HG03571 (cell line): ENCODE measurements around the gene FAM186B.

ENCODE experiments used
- ATAC-seq: cut with Tn5 transposase; IDR thresholded peaks from one replicate; pipeline ENCODE4 v1.9.1; 2021; ENCODE audit not compliant: unreplicated experiment

FAM186B gene

GRCh38 chr12:49568442-49569162 lies 36.8 kb downstream of the FAM186B start:
- peak; percentile 8 for ATAC-seq

- ATAC-seq = peak; percentile 70
Measured at GRCh38 chr12:49567611-49568441, 37.6 kb downstream of the FAM186B start, which contains the start of gene MCRS1. MCRS1 (minus strand) TSS chr12:49568142; CDS start chr12:49566731, 1,411 bp downstream.

- ATAC-seq = no peak
Measured at GRCh38 chr12:49567302-49567610, 38.2 kb downstream of the FAM186B start.

DNA sequence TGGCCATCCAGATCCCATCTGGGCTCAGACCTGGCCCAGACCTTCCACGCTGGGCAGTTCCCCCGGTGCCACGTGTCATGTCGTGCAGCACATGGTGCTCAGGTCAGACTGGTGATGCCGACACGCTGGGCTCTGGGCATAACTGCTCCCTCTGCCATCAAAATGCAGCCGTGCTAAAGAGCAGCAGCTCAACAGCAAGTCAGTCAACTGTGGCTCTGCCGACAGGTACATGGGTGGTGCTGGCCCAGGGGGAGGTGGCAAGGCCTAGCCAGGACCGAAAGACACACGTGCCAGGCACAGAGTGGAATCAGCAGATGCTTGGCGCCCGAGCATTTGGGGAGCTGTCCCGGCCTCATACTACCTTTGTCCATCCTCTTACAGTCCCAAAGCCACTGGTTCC lies 39.1 kb downstream of the FAM186B start:
- no peak for ATAC-seq

- no peak for ATAC-seq
Measured at GRCh38 chr12:49565406-49566265, 39.8 kb downstream of the FAM186B start.

DNA sequence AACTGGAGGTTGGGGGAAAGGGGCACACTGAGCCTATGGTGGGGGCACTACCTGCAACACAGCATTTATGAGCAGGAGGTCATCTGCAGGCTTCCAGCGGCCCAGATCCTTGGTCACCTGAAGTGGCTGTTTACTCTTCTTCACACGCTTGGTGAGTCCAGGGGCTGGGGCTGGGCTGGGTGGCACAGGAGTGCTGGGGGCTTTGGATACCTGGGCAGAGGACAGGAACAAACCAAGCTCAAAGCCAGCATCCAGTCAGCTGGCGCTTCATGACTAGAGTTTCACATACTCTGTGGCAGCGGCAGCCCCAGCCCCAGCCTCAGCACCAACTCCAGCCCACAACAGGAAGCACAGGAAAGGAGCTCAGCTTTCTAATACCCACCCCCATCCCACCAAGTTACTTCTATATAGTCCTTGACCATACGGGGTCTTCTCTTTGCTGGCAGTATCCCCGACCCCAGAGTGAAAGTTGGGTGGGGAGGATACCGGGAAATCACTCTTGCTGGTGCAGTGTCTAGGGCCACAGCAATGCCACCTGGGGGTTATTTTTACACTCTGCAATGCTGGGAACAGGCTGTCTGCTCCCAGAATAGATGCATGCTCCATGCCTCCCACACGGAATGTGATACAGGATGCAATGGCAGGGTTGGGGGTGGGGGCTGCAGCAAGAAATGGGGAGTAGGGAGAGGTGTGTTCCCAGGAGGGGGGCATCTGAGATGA lies 40.6 kb downstream of the FAM186B start:
- no peak for ATAC-seq

DNA sequence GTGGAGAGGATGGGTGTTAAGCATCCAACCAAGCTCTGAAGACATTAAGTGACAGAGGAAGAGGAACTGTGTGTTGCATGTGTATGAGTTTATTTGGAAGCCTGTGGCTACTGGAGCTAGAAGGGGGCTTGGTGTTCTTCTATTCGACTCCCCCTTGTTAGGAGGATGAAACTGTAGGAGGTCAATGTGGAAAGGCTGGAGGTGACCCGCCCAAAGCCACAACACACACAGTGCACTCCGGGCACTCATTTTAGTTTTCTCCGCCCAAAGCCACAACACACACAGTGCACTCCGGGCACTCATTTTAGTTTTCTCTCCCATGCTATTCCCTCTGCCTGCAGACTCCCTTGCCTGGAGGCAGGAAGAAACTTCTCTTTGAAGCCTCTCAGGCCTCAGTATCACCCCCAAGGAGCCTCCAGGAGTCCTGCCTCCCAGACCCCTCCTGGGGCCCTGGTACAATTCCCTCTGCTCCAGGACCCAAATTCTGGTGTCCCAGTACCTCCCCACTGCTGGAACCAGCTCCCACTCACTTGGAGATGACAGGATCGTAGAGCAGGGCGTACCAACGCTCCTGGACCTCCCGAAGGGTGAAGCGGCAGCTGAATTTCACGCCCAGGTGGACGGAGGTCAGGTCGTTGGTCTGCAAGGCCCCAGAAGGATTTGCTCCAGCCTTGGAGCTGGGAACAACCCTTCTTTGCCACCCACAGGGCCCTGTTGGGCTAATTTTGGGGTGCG lies 41.3 kb downstream of the FAM186B start:
- no peak for ATAC-seq

DNA sequence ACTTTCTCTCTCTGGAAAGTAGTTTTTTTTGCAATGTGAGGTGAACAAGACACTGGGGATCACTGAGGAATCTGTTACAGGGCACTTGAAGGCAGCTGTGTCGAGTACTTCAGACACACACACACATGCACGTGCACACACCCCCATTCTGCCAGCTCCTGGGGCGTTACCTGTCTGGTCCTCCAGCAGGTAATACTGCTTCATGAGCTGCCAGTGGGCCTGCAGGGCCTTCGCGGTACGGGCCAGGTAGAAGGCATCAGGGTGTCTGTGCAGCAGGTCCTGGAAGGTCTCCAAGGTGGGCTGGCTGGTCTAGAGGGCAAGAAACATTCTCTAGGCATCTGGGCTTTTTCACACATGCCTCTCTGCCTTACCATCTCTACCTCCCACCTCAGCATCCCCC lies 42.6 kb downstream of the FAM186B start:
- ATAC-seq = no peak

DNA sequence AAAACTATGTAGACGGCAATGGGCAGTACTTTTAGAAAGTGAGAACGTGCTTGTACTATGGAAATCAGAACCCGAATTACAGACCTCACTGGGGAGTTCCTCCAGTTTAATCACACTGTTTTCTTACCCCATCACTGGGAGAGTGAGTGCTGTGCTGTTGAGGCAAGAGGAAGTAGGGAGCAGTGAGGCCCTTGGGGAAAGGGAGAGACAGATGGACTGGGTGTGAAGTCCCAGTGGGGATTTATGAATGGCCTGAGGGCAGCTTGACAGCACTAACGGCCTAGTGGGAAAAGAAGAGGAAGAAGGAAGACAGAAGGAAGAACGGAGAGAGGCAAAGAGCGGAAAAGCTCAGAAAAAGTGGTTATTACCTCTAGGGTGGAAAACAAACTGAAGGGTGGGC lies 43.2 kb downstream of the FAM186B start:
- ATAC-seq = no peak

DNA sequence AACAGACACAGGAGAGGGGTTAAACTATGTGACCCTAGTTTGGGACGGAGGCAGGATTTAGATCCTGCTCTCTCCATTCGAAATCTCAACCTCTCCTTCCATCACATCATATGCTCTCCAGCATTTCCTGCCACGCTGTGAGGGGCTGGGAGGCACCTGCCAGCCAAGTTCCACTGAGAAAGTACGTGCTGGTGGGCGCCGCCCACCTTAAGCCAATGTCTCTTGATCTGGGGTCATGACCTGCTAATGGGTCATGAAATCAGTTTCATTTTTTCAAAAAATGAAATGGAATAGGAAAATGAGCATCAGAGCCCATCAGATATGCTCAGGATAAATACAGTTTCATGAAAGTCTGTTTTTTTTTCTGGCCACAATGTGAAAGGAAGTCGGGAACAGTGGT lies 44.7 kb downstream of the FAM186B start:
- no peak for ATAC-seq

DNA sequence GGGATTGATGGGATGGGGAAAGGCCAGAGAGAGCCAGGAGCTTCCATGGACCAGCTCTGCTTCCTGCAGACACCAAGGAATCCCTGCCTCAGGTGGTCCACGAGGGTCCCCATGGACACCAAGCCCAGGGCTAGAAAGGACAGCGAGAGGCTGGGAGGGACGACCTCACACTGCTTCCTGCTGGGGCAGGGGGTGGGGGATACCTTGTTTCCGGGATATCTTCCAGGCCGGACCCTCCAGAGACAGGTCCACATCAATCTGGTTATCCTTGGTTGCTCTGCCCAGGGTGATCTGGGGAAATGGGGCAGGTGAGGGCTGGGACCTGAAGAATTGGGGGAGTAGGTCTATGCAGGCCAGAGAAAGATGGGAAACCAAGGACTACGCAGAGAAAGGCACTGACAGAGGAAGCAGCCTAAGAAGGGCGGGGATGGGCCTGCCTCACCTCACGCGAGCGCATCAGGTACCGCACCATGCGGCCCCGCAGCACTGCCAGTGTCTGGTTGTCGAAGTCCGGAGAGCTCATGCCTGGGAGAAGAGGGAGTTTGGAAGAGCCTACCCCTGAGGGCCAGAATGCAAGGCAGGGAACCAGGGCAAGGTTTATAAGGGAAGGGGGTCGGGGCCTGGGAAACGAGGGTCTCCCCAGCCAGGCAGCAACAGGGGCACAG lies 46.3 kb downstream of the FAM186B start:
- no peak for ATAC-seq

DNA sequence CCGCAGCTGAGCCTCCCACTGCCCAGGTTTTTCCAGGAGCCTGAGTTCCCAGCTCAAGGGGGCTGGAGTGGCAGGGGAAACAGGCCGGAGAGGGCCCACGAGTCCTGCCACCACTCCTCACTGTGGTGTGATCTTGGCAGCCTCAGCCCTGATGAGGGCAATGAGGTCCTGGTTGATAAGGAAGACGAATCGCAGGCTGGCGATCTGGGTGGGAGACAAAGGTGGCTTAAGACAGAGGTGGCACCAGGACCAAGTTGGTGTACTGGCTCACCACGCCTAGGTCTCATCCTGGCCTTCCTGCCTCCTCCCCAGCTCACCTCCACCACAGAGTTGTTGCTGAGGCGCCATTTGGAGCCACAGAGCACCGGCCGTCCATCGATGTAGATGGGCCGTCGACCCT lies 46.9 kb downstream of the FAM186B start:
- no peak for ATAC-seq

DNA sequence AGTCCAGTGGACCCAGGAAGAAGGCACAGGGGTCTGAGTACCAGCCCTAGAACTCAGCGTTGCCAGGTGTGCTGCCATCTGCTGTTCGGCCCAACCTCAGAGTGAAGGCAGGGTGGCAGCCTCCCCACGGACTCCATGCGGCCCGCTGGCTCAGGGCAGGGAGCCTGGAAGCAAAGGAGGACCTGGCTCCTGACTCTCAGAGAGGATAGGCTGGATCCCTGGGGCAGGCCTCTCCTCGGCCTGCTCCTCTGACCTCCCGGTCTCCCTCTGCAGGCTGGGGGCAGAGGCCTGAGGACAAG lies 47.6 kb downstream of the FAM186B start:
- no peak for ATAC-seq

GRCh38 chr12:49557187-49557916 lies 48.1 kb downstream of the FAM186B start:
- ATAC-seq = no peak

DNA sequence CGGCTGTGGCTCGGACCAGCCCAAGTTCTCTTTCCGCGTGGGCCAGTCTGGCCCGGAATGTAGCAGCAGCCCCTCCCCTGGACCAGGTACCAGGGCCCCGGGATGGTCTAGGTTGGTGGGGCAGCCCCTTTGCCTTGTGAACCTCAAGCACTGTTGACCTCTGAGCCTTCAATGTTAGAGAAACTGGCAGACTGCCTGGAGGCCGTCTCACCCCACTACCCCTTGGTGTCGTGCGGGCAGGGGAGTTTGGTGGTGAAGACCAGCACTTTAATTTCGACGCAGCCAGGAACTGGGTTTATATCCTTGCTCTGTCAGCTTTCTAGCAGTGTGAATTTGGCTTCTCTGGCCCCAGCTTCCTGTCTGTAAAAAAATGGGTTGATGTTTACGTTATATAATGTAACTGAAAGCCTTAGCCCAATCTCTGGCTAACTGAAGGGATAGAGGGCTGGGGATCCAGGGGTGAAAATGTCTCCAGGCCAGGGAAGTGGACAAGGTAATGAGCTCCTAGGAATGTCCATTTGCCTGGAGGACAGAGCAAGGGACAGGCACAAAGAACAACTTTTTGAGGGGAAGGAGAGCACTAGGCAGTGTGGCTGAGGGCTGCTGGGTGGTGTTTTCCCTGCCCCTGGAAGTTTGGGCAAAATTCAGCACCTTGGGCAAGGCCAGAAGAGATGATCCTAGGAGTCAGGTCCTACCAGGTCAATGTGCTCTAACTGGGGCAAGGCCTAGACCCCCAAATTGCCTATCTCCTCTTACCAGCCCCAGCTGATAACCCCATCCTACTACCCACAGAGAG lies 48.9 kb downstream of the FAM186B start:
- ATAC-seq = no peak

GRCh38 chr12:49555631-49556390 lies 49.6 kb downstream of the FAM186B start:
- ATAC-seq = no peak

DNA sequence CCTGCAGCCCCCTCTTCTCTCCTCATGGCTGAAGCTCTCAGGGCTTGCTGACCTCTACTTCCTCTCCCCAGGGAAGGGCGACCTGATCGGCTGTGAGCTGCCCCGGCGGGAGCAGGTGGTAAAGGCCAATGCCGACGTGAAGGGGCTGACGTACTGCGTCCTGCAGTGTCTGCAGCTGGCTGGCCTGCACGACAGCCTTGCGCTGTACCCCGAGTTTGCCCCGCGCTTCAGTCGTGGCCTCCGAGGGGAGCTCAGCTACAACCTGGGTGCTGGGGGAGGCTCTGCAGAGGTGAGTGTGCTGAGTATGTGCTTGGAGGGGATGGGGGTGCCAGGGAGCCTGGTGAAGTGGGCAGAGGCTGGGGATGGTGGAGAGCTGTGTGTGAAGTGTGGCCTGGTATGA lies 51.2 kb downstream of the FAM186B start:
- no peak for ATAC-seq
